Progenitor cell of endocrine pancreas (in vitro differentiated cells): ENCODE measurements around the gene CNKSR3. TPM values are rescaled to one million over a fixed set of nuclear protein-coding genes. Genes with fewer than 3 reads are reported as not detected.
"Not testable (repeated sequence)": the region's sequence is repeated elsewhere in the genome, so short reads cannot be mapped to it uniquely, and the experiment has no call there.

Source experiments
- DNase-seq: peaks from one replicate; pipeline ENCODE4 v3.0.0; 2021; ENCODE audit warnings: low spot score; ENCODE audit not compliant: unreplicated experiment
- H3K27ac Mint-ChIP-seq: 2 replicates; pipeline ENCODE4 v1.8.0; 2021; ENCODE audit warnings: mild to moderate bottlenecking, moderate library complexity, mixed read lengths
- H3K27me3 Mint-ChIP-seq: 2 replicates; pipeline ENCODE4 v1.8.0; 2021; ENCODE audit warnings: mixed read lengths
- H3K36me3 Mint-ChIP-seq: 2 replicates; pipeline ENCODE4 v1.8.0; 2022; ENCODE audit warnings: mixed read lengths; ENCODE audit not compliant: insufficient read depth
- H3K4me1 Mint-ChIP-seq: 2 replicates; pipeline ENCODE4 v1.8.0; 2021; ENCODE audit warnings: low read depth, mixed read lengths
- H3K4me3 Mint-ChIP-seq: 2 replicates; pipeline ENCODE4 v1.8.0; 2021; ENCODE audit warnings: low read depth, mild to moderate bottlenecking, moderate library complexity, mixed read lengths
- H3K9me3 Mint-ChIP-seq: 2 replicates; pipeline ENCODE4 v1.8.0; 2021; ENCODE audit warnings: low read depth, mixed read lengths
- CTCF ChIP-seq: fragments of 200-600 bp; sonication (generic); IDR thresholded peaks from one replicate; pipeline ENCODE4 v1.5.0; 2021; ENCODE audit warnings: antibody characterized with exemption, mild to moderate bottlenecking; ENCODE audit not compliant: unreplicated experiment
- total RNA-seq: library from RNA; stranded (reverse); gene quantifications from 2 replicates; pipeline ENCODE4 v1.2.1, GENCODE V29; 2021

The CNKSR3 gene
- total RNA-seq, 1 donor from 2014 or later = 20.3 TPM

DNA sequence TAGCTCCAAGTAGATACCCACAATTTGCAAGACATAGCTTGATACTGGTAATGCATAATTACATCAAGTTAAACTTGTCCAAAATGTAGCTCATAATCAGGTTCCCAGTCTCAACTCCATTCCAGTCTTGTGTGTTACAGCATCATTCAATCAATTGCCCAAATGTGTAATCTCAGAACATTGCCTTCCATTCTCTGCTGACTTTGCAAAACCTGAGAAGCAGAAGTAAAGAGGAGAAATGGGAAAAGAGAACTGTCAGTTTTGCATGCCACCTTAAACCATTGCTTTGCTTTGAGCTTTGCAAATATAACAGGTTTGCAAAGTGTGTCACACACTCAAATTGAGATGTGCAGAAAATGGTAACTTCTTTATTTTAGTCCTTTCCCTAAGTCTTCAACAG is 40.3 kb upstream of the CNKSR3 start:
- Mint-ChIP-seq H3K36me3 (no peaks in the 10 kb centered on the region), H3K9me3 (peaks cover 3% of the 10 kb centered on the region), H3K4me1 (peaks cover 8% of the 10 kb centered on the region), H3K27ac (no peak overlapping the region), H3K27me3 (no peaks in the 10 kb centered on the region), H3K4me3 (no peak overlapping the region)
- no peak for TF ChIP-seq CTCF
- DNase-seq = no peak

DNA sequence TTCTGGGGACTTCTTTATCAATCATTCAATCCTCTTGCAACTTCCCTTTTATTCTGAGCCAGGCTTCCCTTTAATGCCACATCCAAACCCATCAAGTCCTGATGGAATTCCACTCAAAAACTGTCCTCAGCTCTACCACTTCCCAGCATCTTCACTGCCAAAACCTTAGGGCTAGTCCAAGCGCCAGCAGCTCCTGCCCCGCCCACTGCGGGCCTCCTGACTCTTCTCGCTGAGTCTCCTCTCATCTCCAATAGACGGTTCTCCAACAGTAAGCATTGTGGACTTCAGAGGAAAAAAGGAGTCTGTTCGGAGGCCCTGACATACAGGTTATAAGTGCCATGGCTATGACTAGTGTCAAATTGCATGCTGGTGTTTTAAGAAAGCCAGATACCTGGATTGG is 38.7 kb upstream of the CNKSR3 start:
- TF ChIP-seq CTCF = no peak
- DNase-seq = no peak

DNA sequence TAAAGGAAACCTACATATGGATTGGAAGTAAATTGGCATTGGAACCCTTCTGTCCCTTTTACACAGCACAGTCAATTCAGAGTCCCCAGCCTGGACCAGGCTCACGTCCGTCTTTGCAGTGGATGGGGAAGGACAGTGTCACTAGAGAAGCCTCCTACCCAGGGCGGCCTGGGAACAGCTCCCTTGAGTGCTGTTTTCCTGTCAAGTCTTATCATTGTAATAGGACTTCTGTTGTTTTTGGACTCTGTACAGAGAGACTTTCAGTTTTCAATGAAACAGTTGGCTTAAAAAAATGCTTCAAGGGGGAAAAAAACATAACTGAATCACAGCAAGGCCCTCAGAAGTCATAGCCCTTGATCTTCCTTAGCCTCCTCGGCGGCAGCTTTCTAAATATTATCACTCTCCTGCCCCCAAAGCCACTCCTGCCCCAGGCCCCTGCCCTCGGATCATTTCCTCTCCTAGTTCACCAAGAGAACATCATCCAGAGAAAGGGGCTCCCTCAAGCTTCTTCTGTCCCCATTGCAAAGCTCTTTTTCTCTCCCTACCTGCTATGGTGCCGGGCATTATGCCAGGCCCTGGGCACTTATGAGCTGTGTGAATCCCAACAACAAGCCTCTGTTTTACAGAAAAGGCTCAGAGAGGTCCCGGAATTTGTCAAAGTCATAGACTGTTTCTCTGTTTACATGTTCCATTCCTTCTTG is 37.8 kb upstream of the CNKSR3 start:
- Mint-ChIP-seq H3K36me3 (no peaks in the 10 kb centered on the region), H3K4me1 (peaks cover 1% of the 10 kb centered on the region), H3K27ac (no peak overlapping the region), H3K4me3 (no peak overlapping the region), H3K9me3 (peaks cover 3% of the 10 kb centered on the region), H3K27me3 (no peaks in the 10 kb centered on the region)
- DNase-seq = no peak
- no peak for TF ChIP-seq CTCF

More for the DNA sequence above, 38.7 kb upstream of the CNKSR3 start:
- H3K27me3 Mint-ChIP-seq = no peaks in the 10 kb centered on the region
- no peaks in the 10 kb centered on the region for H3K36me3 Mint-ChIP-seq
- H3K9me3 Mint-ChIP-seq = peaks cover 3% of the 10 kb centered on the region
- no peak overlapping the region for H3K27ac Mint-ChIP-seq
- H3K4me3 Mint-ChIP-seq = no peak overlapping the region
- H3K4me1 Mint-ChIP-seq = no peaks in the 10 kb centered on the region

- Mint-ChIP-seq H3K27me3 (no peaks in the 10 kb centered on the region), H3K4me1 (peaks cover 8% of the 10 kb centered on the region), H3K27ac (no peak overlapping the region)
Observed at GRCh38 chr6:154543628-154544027, 33.1 kb upstream of the CNKSR3 start.

DNA sequence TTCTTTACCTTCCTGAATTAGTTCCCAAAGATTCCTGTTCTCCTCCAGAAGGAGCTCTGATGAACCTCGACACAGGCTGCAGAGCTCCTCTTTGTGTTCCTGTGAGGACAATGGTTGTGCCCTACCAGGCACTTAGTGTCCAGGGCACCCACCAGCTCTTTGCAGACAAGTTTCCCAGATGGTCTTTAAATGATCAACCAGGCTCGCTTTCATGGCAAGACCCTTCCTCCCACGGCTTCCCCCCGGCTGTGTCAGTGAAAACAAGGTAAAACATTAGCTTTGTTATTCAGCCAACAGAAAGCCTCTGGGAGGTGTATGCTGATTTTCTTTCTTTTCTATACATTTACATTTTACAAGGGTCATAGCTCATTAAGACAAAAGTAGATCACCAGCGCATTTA is 32.3 kb upstream of the CNKSR3 start:
- H3K4me3 Mint-ChIP-seq = no peak overlapping the region
- H3K9me3 Mint-ChIP-seq = no peaks in the 10 kb centered on the region
- no peak for DNase-seq
- peaks cover 15% of the 10 kb centered on the region for H3K4me1 Mint-ChIP-seq
- H3K36me3 Mint-ChIP-seq = no peaks in the 10 kb centered on the region
- peak overlapping the region; percentile 62 for H3K27ac Mint-ChIP-seq
- TF ChIP-seq CTCF = no peak
- H3K27me3 Mint-ChIP-seq = no peaks in the 10 kb centered on the region

More at GRCh38 chr6:154543628-154544027, 33.1 kb upstream of the CNKSR3 start:
- Mint-ChIP-seq H3K4me3 (no peak overlapping the region), H3K36me3 (no peaks in the 10 kb centered on the region), H3K9me3 (no peaks in the 10 kb centered on the region)
- no peak for DNase-seq
- no peak for TF ChIP-seq CTCF

DNA sequence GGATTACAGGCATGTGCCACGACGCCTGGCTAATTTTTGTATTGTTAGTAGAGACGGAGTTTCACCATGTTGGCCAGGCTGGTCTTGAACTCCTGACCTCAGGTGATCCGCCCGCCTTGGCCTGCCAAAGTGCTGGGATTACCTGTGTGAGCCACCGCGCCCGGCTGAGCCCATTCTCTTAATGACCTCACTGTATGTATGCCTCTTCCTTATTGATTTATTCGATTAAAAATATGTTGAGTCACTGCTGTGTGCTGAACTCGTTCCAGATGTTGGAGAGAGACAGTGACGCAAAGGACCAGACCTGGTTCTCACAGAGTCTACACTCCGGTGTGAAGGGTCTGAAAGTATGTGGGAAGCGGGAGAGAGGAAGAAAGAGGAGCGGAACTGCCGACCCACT is 31.4 kb upstream of the CNKSR3 start:
- H3K9me3 Mint-ChIP-seq, H3K4me3 Mint-ChIP-seq, H3K27me3 Mint-ChIP-seq, H3K36me3 Mint-ChIP-seq, DNase-seq: not testable (repeated sequence)
- peaks cover 21% of the 10 kb centered on the region for H3K4me1 Mint-ChIP-seq
- peak overlapping the region; percentile 37 for H3K27ac Mint-ChIP-seq
